BJ (cell line): ENCODE measurements around the gene LRRN3. TPM values are rescaled to one million over a fixed set of nuclear protein-coding genes. Genes with fewer than 3 reads are reported as not detected.

Experiments
- CTCF ChIA-PET: fragments of 350-600 bp; formaldehyde crosslinking; extraction: SDS; loops from one replicate; lab custom pipeline; 2021; ENCODE audit warnings: antibody characterized with exemption, inconsistent platforms; lab: Yijun Ruan, JAX
- POLR2A ChIA-PET: fragments of 300-600 bp; sonication (Branson Sonifier 250); formaldehyde crosslinking; extraction: SDS; loops from one replicate; lab custom pipeline; 2021; ENCODE audit warnings: antibody characterized with exemption; lab: Charles Lee
- DNase-seq: peaks from one replicate; pipeline ENCODE4 v3.0.0-alpha.2; 2011; ENCODE audit warnings: low read depth
- H3K27me3 ChIP-seq: 2 replicates; pipeline ENCODE4 v1.6.0; 2011; ENCODE audit warnings: low read length; ENCODE audit not compliant: control insufficient read depth, insufficient read depth
- H3K36me3 ChIP-seq: 2 replicates; pipeline ENCODE4 v1.5.1; 2011; ENCODE audit warnings: low read length; ENCODE audit not compliant: control insufficient read depth, insufficient read depth
- H3K4me3 ChIP-seq: 2 replicates; pipeline ENCODE4 v1.5.1; 2011; ENCODE audit warnings: low read depth, mild to moderate bottlenecking, control low read depth, low read length
- CTCF ChIP-seq: IDR thresholded peaks from 2 replicates; pipeline ENCODE4 v1.5.1; 2011; ENCODE audit warnings: low read depth, mild to moderate bottlenecking, control low read depth, inconsistent platforms, low read length, moderate library complexity; ENCODE audit not compliant: insufficient read depth
- polyA plus RNA-seq: library from polyadenylated mRNA; depleted of rRNA; stranded (reverse); fragments of >200 nt; gene quantifications from 2 replicates; pipeline ENCODE4 v1.2.3, GENCODE V29; 2011

Gene LRRN3
- polyA plus RNA-seq, 1 experiment, result 7.2 TPM

DNA sequence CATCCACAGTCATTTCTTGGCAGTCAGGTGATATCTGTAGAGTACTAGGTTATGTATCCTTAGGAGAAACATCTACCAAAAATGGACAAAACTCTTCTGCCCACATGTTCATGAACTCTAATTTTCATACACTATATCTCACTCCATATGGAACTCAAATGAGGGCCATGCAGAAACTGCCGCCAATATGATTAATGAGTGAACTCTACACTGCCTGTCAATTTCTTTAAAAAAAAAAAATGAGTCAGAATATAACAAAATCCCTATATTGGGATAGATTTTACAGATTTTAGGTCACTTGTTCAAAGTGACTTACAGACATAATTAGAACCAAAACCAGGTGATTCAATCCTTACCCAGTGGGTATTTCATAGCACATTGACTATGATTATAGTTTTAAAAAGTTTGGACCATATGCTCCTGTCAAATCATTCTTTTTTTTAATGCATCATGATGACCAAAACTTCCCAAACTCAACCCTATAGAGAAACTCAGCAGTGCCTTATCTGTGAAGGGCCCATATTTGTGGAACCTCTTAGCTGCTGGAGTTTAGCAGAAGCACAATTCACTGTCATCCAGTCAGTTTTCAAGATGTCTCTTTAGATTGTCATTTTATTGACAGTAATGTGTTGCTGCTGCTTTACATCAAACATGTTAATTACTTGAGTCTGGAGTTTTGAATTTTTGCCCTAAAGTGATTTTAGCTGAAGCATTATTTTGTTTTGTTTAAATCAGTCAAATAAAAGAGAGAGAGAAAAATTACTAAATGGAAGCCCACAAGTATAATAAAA, 11.1 kb downstream of the LRRN3 start:
- CTCF ChIA-PET, result no interaction called here
- no peak for TF ChIP-seq CTCF
- H3K36me3 ChIP-seq, result no peaks in the 10 kb centered on the region
- POLR2A ChIA-PET, result no interaction called here
- H3K4me3 ChIP-seq, result no peak overlapping the region
- no peaks in the 10 kb centered on the region for H3K27me3 ChIP-seq
- DNase-seq, result no peak

DNA sequence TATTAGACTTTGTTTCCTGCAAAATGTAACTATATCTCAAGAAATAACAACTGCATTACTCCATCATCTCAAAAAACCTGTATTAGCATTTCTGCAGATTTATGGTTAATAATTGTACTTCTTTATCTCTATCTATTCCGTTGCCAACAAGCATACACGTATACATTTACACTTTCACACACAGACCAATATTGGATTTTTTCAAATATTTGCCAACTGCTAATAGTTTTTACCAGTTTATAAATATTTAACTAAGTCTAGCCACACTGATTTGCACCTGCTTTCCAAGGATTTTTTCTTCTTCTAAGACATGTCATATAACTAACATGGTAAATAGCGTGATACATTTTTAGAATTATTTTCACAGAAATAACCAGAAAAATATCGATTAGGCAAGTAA, 12.2 kb downstream of the LRRN3 start:
- DNase-seq, result no peak
- ChIA-PET CTCF (no interaction called here), POLR2A (no interaction called here)
- TF ChIP-seq CTCF, result no peak
- H3K36me3 ChIP-seq, result no peaks in the 10 kb centered on the region
- no peak overlapping the region for H3K4me3 ChIP-seq
- no peaks in the 10 kb centered on the region for H3K27me3 ChIP-seq

DNA sequence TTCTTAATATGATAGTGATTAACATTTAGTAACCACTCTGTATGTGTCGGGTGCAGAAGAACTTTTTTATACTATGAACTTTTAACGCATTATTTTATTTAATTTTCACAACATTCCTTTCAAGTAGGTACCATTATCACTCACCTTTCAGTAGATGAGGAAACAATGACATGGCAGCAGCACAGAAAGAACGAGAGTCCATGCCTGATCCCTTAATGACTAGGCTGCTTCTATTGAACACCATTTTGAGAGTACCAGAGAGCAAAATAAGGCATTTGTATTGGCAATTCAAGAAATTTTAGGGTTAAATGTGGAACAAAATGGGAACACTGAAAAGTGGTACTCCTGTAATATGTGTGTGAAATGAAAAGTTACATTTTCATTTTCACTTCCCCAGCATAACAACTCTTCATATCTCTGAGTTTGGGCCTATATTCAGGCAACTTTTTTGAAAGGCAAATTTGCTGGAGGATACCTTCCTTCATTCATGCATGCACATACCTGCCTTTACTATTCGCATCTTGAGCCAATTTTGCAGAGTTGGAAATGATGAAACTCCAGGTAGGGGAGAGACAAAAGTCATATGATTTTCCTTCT, 12.8 kb downstream of the LRRN3 start:
- no peak for TF ChIP-seq CTCF
- no peaks in the 10 kb centered on the region for H3K36me3 ChIP-seq
- POLR2A ChIA-PET, result no interaction called here
- H3K27me3 ChIP-seq, result no peaks in the 10 kb centered on the region
- DNase-seq, result no peak
- CTCF ChIA-PET, result no interaction called here
- no peak overlapping the region for H3K4me3 ChIP-seq

DNA sequence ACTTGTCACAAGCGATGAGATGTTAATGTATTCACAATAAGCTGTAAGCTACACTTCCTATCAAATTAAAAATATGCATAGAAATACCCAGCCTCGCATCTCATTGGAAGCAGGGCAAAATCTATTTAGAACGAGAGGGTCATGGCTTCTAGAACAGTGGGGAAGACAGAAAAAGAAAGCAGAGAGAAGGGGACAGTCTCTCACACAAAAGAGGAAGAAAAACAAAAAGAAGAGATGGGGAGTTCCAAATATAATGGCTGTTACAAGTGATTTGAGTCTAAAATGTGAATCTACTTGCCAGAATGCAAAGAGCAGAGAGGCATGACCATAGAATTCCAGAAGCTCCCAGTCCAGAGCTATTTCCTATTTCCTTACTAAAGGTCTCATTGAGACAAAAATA, 13.8 kb downstream of the LRRN3 start:
- ChIA-PET POLR2A (no interaction called here), CTCF (interaction anchor here (1.4 to 1.6 kb wide), 2 partner anchors 10 to 13 kb away, joined by 4 to 6 read pairs; no protein-coding TSS in a partner anchor)
- no peak for DNase-seq
- Histone ChIP-seq H3K4me3 (no peak overlapping the region), H3K27me3 (no peaks in the 10 kb centered on the region), H3K36me3 (no peaks in the 10 kb centered on the region)
- TF ChIP-seq CTCF, result no peak

GRCh38 chr7:111105269-111105668, 14.3 kb downstream of the LRRN3 start:
- Histone ChIP-seq H3K27me3 (no peaks in the 10 kb centered on the region), H3K4me3 (no peak overlapping the region), H3K36me3 (no peaks in the 10 kb centered on the region)
- no peak for DNase-seq
- POLR2A ChIA-PET, result no interaction called here
- TF ChIP-seq CTCF, result no peak
- CTCF ChIA-PET, result interaction anchor here (0.6 to 1.6 kb wide), 3 partner anchors 11 to 696 kb away, joined by 3 to 6 read pairs (median 4); no protein-coding TSS in a partner anchor
